Activated naive CD8-positive, alpha-beta T cell treated with anti-CD3 and anti-CD28 coated beads, Interleukin-2, amount 50 U/mL, for 16 hours (primary cell): Measurements from ENCODE around the gene GET4.

ENCODE experiments used
- DNase-seq: peaks from one replicate; pipeline ENCODE4 v3.0.0-alpha.2; 2020; ENCODE audit warnings: low read depth, low spot score

GET4 gene

GRCh38 chr7:885893-886625 is 9.7 kb downstream of the GET4 start:
- no peak for DNase-seq

- DNase-seq: no peak
Measured at GRCh38 chr7:886626-887487, 10.5 kb downstream of the GET4 start.

- no peak for DNase-seq
Measured at GRCh38 chr7:887488-887820, 11.1 kb downstream of the GET4 start.

- DNase-seq: no peak
Measured at GRCh38 chr7:888081-889024, 12.0 kb downstream of the GET4 start.

- DNase-seq: no peak
Measured at GRCh38 chr7:889025-889390, 12.7 kb downstream of the GET4 start.

- DNase-seq: no peak
Measured at GRCh38 chr7:889391-889790, 13.0 kb downstream of the GET4 start.

GRCh38 chr7:890868-891267 is 14.5 kb downstream of the GET4 start:
- no peak for DNase-seq

GRCh38 chr7:891291-891690 is 14.9 kb downstream of the GET4 start:
- no peak for DNase-seq

GRCh38 chr7:891805-892204 is 15.5 kb downstream of the GET4 start:
- DNase-seq: no peak

- no peak for DNase-seq
Measured at GRCh38 chr7:892648-893593, 16.6 kb downstream of the GET4 start.

GRCh38 chr7:893686-894085 is 17.3 kb downstream of the GET4 start:
- no peak for DNase-seq

- DNase-seq: no peak
Measured at GRCh38 chr7:894164-894867, 18.0 kb downstream of the GET4 start.

- DNase-seq: no peak
Measured at GRCh38 chr7:894927-895450, 18.6 kb downstream of the GET4 start.

- DNase-seq: no peak
Measured at GRCh38 chr7:895451-896052, 19.2 kb downstream of the GET4 start.

GRCh38 chr7:896346-897075 is 20.2 kb downstream of the GET4 start:
- DNase-seq: no peak

GRCh38 chr7:897086-897485 is 20.7 kb downstream of the GET4 start:
- no peak for DNase-seq

- DNase-seq: no peak
Measured at GRCh38 chr7:897771-898376, 21.5 kb downstream of the GET4 start.

GRCh38 chr7:898460-898854 is 22.1 kb downstream of the GET4 start:
- DNase-seq: no peak
